ENCODE data around the gene HCN1.

The HCN1 gene

DNA sequence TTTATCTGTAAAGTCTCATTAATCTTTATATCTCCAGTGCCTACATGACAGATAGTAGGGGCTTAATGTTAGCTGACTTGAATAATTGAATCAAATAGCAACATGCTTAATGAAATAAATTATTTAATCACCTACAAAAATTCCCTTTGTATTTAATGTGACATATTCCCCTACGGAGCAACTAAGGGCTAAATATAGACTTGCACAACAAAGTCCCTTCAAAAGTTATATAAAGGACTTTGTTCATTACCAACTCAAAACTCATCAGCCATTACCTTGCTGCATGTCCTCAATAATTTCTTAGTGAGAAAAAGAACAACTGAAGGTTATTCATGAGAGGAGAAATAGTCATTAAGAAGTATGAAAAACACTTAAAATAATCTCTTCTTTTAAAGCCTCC is 424.6 kb downstream of the HCN1 start:
- H3K4me3 ChIP-seq (ENCODE audit: low read depth, low read length) = no peak overlapping the region
- no peak overlapping the region for H2AFZ ChIP-seq
- no peak overlapping the region for H3K27ac ChIP-seq
- H3K79me2 ChIP-seq = no peaks in the 10 kb centered on the region
- H3K4me2 ChIP-seq (ENCODE audit: low read length) = no peak overlapping the region
- no peaks in the 10 kb centered on the region for H3K27me3 ChIP-seq (ENCODE audit: control insufficient read depth, insufficient read depth, low read length)
- no peaks in the 10 kb centered on the region for H3K36me3 ChIP-seq (ENCODE audit: control insufficient read depth, insufficient read depth, low read length)
- H3K9ac ChIP-seq = no peak overlapping the region
- TF ChIP-seq, protein P1, sequence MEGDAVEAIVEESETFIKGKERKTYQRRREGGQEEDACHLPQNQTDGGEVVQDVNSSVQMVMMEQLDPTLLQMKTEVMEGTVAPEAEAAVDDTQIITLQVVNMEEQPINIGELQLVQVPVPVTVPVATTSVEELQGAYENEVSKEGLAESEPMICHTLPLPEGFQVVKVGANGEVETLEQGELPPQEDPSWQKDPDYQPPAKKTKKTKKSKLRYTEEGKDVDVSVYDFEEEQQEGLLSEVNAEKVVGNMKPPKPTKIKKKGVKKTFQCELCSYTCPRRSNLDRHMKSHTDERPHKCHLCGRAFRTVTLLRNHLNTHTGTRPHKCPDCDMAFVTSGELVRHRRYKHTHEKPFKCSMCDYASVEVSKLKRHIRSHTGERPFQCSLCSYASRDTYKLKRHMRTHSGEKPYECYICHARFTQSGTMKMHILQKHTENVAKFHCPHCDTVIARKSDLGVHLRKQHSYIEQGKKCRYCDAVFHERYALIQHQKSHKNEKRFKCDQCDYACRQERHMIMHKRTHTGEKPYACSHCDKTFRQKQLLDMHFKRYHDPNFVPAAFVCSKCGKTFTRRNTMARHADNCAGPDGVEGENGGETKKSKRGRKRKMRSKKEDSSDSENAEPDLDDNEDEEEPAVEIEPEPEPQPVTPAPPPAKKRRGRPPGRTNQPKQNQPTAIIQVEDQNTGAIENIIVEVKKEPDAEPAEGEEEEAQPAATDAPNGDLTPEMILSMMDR (IDR thresholded peaks at IDR 0.05) = no peak
- H3K9me3 ChIP-seq (ENCODE audit: control insufficient read depth, low read length) = no peaks in the 10 kb centered on the region
- no peaks in the 10 kb centered on the region for H3K4me1 ChIP-seq

DNA sequence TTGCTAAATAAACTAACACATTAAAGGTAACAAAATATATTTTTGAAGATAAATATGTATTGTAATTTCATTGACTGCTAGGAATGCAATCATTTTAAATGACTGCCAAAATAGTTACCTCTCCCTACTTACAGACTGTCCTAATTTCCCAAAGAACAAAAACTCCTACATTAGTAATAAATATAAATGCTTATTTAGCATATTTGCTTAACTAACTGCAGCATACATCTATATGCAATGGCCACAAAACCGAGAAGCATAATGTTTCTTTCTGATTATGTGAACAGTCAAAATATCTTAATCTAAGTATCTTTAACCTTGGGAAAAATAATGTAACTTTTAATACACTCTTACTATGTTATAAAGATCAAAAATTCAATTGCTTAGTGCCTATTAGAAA is 431.7 kb downstream of the HCN1 start:
- TF ChIP-seq, protein P1 (IDR thresholded peaks at IDR 0.05) = no peak
- Histone ChIP-seq H2AFZ (no peak overlapping the region), H3K4me1 (no peaks in the 10 kb centered on the region), H3K4me3 (ENCODE audit: low read depth, low read length) (no peak overlapping the region), H3K36me3 (ENCODE audit: control insufficient read depth, insufficient read depth, low read length) (no peaks in the 10 kb centered on the region), H3K27me3 (ENCODE audit: control insufficient read depth, insufficient read depth, low read length) (no peaks in the 10 kb centered on the region), H3K9me3 (ENCODE audit: control insufficient read depth, low read length) (no peaks in the 10 kb centered on the region), H3K27ac (no peak overlapping the region), H3K9ac (no peak overlapping the region), H3K79me2 (no peaks in the 10 kb centered on the region), H3K4me2 (ENCODE audit: low read length) (no peak overlapping the region)

DNA sequence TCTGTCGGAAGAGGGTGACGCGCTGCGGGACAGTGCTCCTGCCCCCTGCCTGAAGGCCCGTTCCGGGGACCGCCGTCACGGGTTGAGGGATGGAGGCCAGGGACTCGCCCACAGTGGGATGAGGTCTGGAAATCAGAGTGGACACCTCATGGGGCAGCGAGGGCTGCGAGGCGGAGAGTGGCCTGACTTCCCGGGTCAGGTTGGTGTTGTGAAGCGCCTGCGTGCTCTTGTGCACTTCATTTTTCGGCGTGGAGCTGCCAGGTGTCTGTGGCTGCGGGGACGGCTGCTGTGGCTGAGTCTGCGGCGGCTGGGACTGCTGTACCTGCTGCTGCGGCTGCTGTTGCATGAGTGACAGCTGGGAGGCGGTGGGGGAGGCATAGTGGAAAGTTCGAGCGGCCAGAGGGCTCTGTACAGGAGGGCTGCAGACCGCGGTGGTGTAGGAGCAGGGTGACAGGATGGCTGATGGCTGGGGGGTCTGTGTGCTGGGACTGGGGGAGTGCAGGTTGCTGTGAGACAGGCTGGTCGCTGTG is 434.1 kb downstream of the HCN1 start:
- no peaks in the 10 kb centered on the region for H3K9me3 ChIP-seq (ENCODE audit: control insufficient read depth, low read length)
- no peak overlapping the region for H2AFZ ChIP-seq
- H3K4me3 ChIP-seq (ENCODE audit: low read depth, low read length) = no peak overlapping the region
- no peaks in the 10 kb centered on the region for H3K27me3 ChIP-seq (ENCODE audit: control insufficient read depth, insufficient read depth, low read length)
- H3K4me1 ChIP-seq = no peaks in the 10 kb centered on the region
- no peak overlapping the region for H3K9ac ChIP-seq
- TF ChIP-seq, protein P1 (IDR thresholded peaks at IDR 0.05) = no peak
- no peak overlapping the region for H3K27ac ChIP-seq
- no peak overlapping the region for H3K4me2 ChIP-seq (ENCODE audit: low read length)
- H3K79me2 ChIP-seq = no peaks in the 10 kb centered on the region
- H3K36me3 ChIP-seq (ENCODE audit: control insufficient read depth, insufficient read depth, low read length) = no peaks in the 10 kb centered on the region

DNA sequence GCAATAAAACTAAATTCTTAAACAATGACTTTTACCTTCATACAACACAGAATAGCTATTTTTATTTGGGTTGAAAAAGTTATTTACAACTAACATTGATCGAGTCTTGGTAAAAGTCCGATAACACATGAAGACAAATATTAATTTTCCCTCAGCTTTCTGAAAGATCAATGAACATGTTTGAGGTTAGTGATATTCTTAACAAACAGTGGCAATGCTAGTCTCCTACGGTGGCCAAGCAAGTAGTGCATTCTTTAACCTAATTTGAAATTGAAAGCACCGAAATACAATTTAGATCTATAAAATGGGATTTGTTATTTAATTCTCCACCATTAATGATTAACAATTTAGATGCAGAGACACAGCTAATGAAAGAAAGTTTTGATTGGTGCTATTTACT is 435.1 kb downstream of the HCN1 start:
- Histone ChIP-seq H3K36me3 (ENCODE audit: control insufficient read depth, insufficient read depth, low read length) (no peaks in the 10 kb centered on the region), H3K9me3 (ENCODE audit: control insufficient read depth, low read length) (no peaks in the 10 kb centered on the region), H3K4me1 (no peaks in the 10 kb centered on the region), H3K27ac (no peak overlapping the region), H3K9ac (no peak overlapping the region), H2AFZ (no peak overlapping the region), H3K4me2 (ENCODE audit: low read length) (no peak overlapping the region), H3K27me3 (ENCODE audit: control insufficient read depth, insufficient read depth, low read length) (no peaks in the 10 kb centered on the region), H3K4me3 (ENCODE audit: low read depth, low read length) (no peak overlapping the region), H3K79me2 (no peaks in the 10 kb centered on the region)
- TF ChIP-seq, protein P1 (IDR thresholded peaks at IDR 0.05) = no peak

DNA sequence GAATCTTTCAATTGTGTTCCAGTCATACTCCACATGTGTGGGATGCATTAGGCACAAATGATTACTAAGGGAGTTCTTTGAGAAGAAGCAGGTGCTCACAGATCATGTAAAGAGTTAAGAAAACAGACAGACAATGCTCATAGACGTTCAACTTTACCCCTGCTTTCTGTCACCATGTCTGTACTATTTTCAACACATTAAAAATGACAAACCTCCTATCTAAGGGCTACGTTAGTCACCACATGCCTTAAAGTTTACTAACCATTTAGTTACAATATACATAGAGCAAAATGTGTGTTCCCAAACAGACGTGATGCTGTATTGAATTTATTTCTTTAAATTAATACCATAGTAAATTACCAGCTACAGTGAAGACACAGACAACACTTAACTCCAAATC is 435.9 kb downstream of the HCN1 start:
- TF ChIP-seq, protein P1 (IDR thresholded peaks at IDR 0.05) = no peak

More for the DNA sequence above, 435.9 kb downstream of the HCN1 start:
- Histone ChIP-seq H3K4me1 (no peaks in the 10 kb centered on the region), H3K79me2 (no peaks in the 10 kb centered on the region), H3K27me3 (ENCODE audit: control insufficient read depth, insufficient read depth, low read length) (no peaks in the 10 kb centered on the region), H3K27ac (no peak overlapping the region), H3K4me2 (ENCODE audit: low read length) (no peak overlapping the region), H3K36me3 (ENCODE audit: control insufficient read depth, insufficient read depth, low read length) (no peaks in the 10 kb centered on the region), H3K4me3 (ENCODE audit: low read depth, low read length) (no peak overlapping the region), H2AFZ (no peak overlapping the region), H3K9me3 (ENCODE audit: control insufficient read depth, low read length) (no peaks in the 10 kb centered on the region), H3K9ac (no peak overlapping the region)

Measured in parathyroid adenoma (tissue), 2 donors.